ENCODE results near the gene RPL36A.

RPL36A gene

GRCh38 chrX:101390664-101391525 is at the start of gene RPL36A:
Gene RPL36A (plus strand): TSS chrX:101391011. CDS start chrX:101391044, 33 bp downstream.
- peak; percentile 12 to 85 for DNase-seq

DNA sequence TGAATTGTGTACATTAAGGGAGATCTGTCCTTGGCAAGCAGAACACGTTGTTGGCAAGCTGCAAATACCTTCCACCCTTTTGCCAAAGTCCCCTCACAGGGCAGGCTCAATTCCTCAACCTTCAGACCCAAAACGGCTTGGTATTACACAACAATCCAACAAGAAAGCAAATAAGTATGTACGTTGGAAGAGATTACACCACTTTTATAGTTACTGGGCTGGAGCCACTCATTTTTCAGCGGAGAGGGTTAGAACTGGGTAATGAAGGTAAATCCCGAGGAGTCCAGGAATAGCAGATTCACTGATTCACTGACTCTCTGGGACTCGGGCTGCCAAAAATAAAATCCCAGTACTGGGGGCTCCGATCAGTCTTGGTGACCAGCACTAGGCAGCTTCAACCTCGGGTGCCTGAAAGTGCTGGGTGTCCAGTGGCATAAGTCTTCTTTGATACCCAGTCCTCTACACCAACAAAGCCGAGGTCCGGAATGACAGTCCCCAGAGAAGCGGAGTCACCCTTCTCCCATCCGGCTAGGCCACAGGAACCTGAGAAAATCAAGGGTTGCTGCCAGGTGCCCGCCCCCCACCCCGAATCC is 42.9 kb upstream of the RPL36A start:
- DNase-seq = peak in 1 of 2 donors; percentile 9

- DNase-seq = peak; percentile 21 to 41
Observed at GRCh38 chrX:101348452-101349192, 42.2 kb upstream of the RPL36A start, which contains the start of gene TIMM8A. Gene TIMM8A (minus strand): TSS chrX:101348742. CDS start chrX:101348664, 78 bp downstream.

DNA sequence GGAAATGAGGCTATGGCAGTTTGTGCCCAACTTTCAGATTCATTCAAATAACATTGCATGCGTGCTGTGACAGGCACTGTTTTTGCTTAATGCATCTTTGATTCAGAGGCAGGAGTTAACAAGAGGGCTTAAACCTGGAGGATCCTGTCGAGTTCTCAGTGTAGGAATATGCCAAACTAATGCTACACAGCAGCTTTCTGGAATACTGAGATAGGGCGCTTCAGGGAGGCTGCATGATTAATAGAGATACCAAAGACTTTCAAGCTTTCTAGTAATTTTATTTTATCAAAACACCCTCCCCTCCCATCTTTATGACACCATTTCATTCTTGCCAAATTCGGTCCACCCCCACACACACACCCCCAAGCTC is 41.6 kb upstream of the RPL36A start:
- no peak for DNase-seq

DNA sequence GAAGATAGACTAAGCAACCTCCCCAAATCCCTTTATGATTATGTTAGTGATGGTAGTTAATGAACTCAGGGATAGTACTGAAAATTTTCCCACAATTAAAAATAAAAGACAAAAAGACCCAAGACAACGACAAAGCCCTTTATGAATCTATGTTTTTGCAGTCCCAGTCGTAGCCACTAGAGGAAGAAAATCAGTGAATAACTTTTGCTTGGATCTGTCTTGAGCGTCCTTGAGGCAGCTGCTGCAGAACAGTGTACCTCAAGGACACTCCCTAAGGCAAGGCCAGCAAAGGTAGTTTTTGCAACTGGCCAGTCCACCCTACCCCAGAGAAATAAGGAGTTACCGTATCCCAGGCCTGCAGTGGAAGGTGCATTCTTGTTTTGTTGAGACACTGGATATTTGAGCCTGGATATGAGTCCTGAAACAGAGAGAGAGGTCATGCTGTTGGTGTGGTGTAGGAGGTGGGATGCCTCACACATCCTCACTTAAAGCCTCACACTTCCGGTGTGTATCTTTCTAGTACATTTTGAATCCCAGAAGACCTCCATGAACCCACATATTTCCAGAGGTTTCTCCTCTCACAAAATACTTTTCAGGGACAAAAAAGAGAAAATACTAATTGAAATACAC is 33.5 kb upstream of the RPL36A start:
- DNase-seq = no peak

DNA sequence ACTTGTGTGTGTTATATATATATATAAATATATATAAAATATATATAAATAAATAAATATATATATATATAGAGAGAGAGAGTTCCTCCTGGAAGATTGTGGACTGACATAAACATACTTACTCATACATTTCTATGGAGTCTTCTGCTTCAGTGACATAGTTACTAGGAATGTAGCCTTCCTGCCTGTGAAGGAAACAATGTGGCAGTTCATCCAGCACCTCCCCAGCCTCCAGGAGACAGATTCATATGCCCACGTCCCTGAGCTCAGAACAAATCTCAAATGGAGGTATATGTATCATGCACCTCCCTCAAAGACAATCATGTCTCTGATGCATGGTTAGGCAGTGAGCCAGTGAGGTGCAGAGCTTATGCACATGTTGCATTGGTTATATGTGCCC is 30.8 kb upstream of the RPL36A start:
- DNase-seq = no peak

- DNase-seq = no peak
Observed at GRCh38 chrX:101360390-101360789, 30.4 kb upstream of the RPL36A start.

DNA sequence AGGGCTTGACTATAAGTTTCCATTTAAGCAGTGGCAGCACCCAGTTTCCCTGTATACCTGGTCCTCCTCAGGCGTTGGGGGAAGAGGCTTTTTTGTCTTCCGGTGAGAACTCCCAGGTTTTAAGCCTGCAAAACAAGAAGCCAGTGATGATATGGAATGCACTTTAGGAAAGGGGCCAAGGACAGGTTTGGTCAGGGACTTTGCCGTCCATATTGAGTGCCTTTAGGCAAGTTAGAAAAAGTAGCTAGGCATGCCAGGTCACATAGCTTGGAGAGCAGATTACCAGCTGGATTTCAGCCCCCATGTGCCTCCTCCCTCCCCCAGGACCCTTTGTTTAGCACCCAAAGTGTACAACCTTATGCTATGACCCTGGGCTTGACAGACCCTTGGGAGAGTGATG is 28.7 kb upstream of the RPL36A start:
- no peak for DNase-seq

DNA sequence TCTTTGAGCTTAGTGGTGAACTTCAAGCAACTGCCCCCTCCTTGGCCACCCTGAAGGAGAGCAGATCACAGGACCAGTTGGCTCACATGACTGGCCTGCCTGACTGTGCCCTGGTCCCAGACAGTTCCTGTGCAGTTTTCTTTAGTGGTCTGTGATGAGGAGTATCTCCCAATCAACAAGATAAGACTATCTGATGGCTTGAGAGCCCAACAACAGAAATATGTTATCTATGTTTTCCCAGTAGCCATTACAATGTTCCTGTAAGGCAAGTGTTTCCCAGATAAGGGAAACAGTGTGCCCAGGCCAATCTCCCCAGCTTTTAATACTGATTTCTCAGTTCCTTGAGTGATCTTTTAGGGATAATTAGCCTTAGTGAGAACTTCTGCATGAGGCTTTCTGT is 28.1 kb upstream of the RPL36A start:
- no peak for DNase-seq

GRCh38 chrX:101365301-101365795 is 25.5 kb upstream of the RPL36A start:
- no peak for DNase-seq

DNA sequence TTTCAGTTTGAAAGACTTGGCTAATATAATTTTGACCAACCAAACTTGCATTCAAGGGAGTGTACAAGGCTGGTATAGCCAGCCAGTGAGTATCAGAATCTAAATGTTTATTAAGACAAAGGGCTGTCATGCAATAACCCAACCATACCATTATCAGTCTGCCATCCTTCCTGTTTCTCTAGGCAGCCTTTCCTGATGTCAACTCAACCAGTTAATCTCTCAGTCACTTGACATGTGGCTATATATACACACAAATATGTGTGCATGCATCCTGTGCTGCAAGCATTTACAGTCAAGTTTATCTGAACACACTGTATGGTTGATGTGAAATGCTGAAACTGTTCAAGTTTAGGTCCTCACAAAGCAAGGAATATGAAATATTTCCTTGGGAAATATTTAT is 22.0 kb upstream of the RPL36A start:
- DNase-seq = peak in 1 of 2 donors; percentile 84

GRCh38 chrX:101369687-101370086 is 21.1 kb upstream of the RPL36A start:
- no peak for DNase-seq

DNA sequence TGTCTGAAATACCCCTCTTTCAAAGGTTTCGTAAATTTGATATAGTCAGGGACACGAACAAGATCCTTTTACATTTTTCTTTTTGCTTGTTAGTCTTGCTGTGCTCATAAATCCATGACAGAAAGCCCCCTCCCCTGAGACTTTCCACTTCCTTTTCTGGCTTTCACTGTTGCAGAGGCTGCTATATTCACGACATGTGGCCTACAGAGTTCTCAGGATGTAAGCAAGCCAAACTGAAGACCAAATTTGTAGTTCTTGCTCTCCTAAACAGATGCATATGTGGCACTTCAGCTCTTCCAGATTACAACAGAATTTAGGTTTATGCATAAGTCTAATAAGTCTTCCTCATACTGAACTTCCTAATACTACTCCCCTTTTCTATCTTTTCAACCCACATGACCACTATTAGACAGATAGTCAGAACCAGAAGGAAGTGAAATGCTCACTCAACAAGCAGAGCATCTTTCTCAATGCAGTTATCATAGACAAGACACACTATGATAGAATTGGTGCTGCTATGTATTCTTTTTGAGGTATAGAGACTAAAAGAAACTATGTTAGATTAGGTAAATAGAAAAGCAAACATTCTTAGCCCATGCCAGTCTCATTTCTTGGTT is 19.8 kb upstream of the RPL36A start:
- DNase-seq = no peak

GRCh38 chrX:101377547-101377946 is 13.3 kb upstream of the RPL36A start:
- no peak for DNase-seq

- DNase-seq = no peak
Observed at GRCh38 chrX:101383679-101384205, 7.1 kb upstream of the RPL36A start.

- no peak for DNase-seq
Observed at GRCh38 chrX:101385026-101385684, 5.7 kb upstream of the RPL36A start.

- peak; percentile 6 to 74 for DNase-seq
Observed at GRCh38 chrX:101385795-101386541, 4.8 kb upstream of the RPL36A start, which contains the start of gene BTK. Gene BTK (minus strand): TSS chrX:101386191. CDS start chrX:101375284, 10,907 bp downstream.

GRCh38 chrX:101386542-101386885 is 4.3 kb upstream of the RPL36A start:
- DNase-seq = no peak

- no peak for DNase-seq
Observed at GRCh38 chrX:101388604-101389003, 2.2 kb upstream of the RPL36A start.

DNA sequence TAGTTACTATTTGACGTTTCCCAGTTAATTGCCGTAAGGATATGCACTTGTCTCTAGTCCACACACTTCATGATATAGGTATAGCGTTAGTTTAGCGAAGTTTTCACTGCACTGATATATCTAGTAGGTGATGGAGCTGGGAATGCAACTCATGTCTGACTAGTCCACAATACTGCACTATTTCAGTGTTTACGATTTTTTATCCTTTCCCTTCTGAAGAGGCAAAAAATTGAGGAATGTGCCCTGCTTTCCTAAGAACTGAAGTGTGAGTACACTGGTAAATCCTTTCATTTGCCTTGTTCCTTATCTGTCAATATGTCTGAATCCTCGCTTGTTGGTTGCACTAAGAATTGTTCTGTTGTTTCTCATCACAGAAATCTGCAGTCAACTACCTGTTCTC is 1.0 kb downstream of the RPL36A start:
- DNase-seq = no peak
